ENCODE data around the gene CDCP1. TPM values are rescaled to one million over a fixed set of nuclear protein-coding genes. Genes with fewer than 3 reads are reported as not detected.

Gene CDCP1
- polyA plus RNA-seq, 1 donor, result 25.5 TPM

GRCh38 chr3:45125550-45126026, 20.6 kb downstream of the CDCP1 start:
- no CpG with 5 or more reads among the region's 2 CpGs for WGBS (ENCODE audit: insufficient coverage, low lambda C conversion rate)
- peaks cover 3% of the 10 kb centered on the region for H3K36me3 ChIP-seq (ENCODE audit: control insufficient read depth, insufficient read depth, low read length)
- H3K27ac ChIP-seq (ENCODE audit: low read length), result peak overlapping the region; percentile 92
- peaks cover 51% of the 10 kb centered on the region for H3K4me1 ChIP-seq (ENCODE audit: control insufficient read depth, insufficient read depth, low read length)
- peak in 1 of 2 donors; percentile 82 for DNase-seq
- no peak overlapping the region for H3K4me3 ChIP-seq (ENCODE audit: low read length)
- H3K9me3 ChIP-seq (ENCODE audit: control insufficient read depth, low read depth, low read length), result no peaks in the 10 kb centered on the region
- H3K27me3 ChIP-seq (ENCODE audit: control insufficient read depth, insufficient read depth, low read length), result no peaks in the 10 kb centered on the region

- no peaks in the 10 kb centered on the region for H3K27me3 ChIP-seq (ENCODE audit: control insufficient read depth, insufficient read depth, low read length)
- no peak for DNase-seq
- H3K4me1 ChIP-seq (ENCODE audit: control insufficient read depth, insufficient read depth, low read length), result peaks cover 56% of the 10 kb centered on the region
- H3K36me3 ChIP-seq (ENCODE audit: control insufficient read depth, insufficient read depth, low read length), result peaks cover 3% of the 10 kb centered on the region
- peak overlapping the region; percentile 92 for H3K27ac ChIP-seq (ENCODE audit: low read length)
- no peaks in the 10 kb centered on the region for H3K9me3 ChIP-seq (ENCODE audit: control insufficient read depth, low read depth, low read length)
- WGBS (ENCODE audit: insufficient coverage, low lambda C conversion rate), result 83% methylated on average over 1 of the region's 2 CpGs
- no peak overlapping the region for H3K4me3 ChIP-seq (ENCODE audit: low read length)
Measured at GRCh38 chr3:45124956-45125355, 21.2 kb downstream of the CDCP1 start.

GRCh38 chr3:45124352-45124751, 21.8 kb downstream of the CDCP1 start:
- H3K27me3 ChIP-seq (ENCODE audit: control insufficient read depth, insufficient read depth, low read length), result no peaks in the 10 kb centered on the region
- no CpG with 5 or more reads among the region's 3 CpGs for WGBS (ENCODE audit: insufficient coverage, low lambda C conversion rate)
- peaks cover 62% of the 10 kb centered on the region for H3K4me1 ChIP-seq (ENCODE audit: control insufficient read depth, insufficient read depth, low read length)
- H3K36me3 ChIP-seq (ENCODE audit: control insufficient read depth, insufficient read depth, low read length), result peaks cover 3% of the 10 kb centered on the region
- no peak for DNase-seq
- no peaks in the 10 kb centered on the region for H3K9me3 ChIP-seq (ENCODE audit: control insufficient read depth, low read depth, low read length)
- no peak overlapping the region for H3K4me3 ChIP-seq (ENCODE audit: low read length)
- peak overlapping the region; percentile 92 for H3K27ac ChIP-seq (ENCODE audit: low read length)

- Histone ChIP-seq H3K27ac (ENCODE audit: low read length) (peak overlapping the region; percentile 92), H3K27me3 (ENCODE audit: control insufficient read depth, insufficient read depth, low read length) (no peaks in the 10 kb centered on the region), H3K4me1 (ENCODE audit: control insufficient read depth, insufficient read depth, low read length) (peaks cover 68% of the 10 kb centered on the region), H3K9me3 (ENCODE audit: control insufficient read depth, low read depth, low read length) (no peaks in the 10 kb centered on the region), H3K36me3 (ENCODE audit: control insufficient read depth, insufficient read depth, low read length) (peaks cover 3% of the 10 kb centered on the region), H3K4me3 (ENCODE audit: low read length) (no peak overlapping the region)
- no CpG with 5 or more reads among the region's 3 CpGs for WGBS (ENCODE audit: insufficient coverage, low lambda C conversion rate)
- DNase-seq, result peak in 1 of 2 donors; percentile 71
Measured at GRCh38 chr3:45123581-45124269, 22.5 kb downstream of the CDCP1 start.

GRCh38 chr3:45123030-45123429, 23.1 kb downstream of the CDCP1 start:
- peak; percentile 56 to 88 for DNase-seq
- H3K4me1 ChIP-seq (ENCODE audit: control insufficient read depth, insufficient read depth, low read length), result peaks cover 75% of the 10 kb centered on the region
- H3K27me3 ChIP-seq (ENCODE audit: control insufficient read depth, insufficient read depth, low read length), result no peaks in the 10 kb centered on the region
- no peaks in the 10 kb centered on the region for H3K9me3 ChIP-seq (ENCODE audit: control insufficient read depth, low read depth, low read length)
- peaks cover 3% of the 10 kb centered on the region for H3K36me3 ChIP-seq (ENCODE audit: control insufficient read depth, insufficient read depth, low read length)
- H3K27ac ChIP-seq (ENCODE audit: low read length), result peak overlapping the region; percentile 92
- H3K4me3 ChIP-seq (ENCODE audit: low read length), result no peak overlapping the region
- WGBS (ENCODE audit: insufficient coverage, low lambda C conversion rate), result 48% methylated on average over 2 of the region's 5 CpGs

GRCh38 chr3:45120359-45121158, 25.6 kb downstream of the CDCP1 start:
- 76% methylated on average over 4 of the region's 12 CpGs for WGBS (ENCODE audit: insufficient coverage, low lambda C conversion rate)
- H3K27ac ChIP-seq (ENCODE audit: low read length), result peak overlapping the region; percentile 93
- peaks cover 8% of the 10 kb centered on the region for H3K36me3 ChIP-seq (ENCODE audit: control insufficient read depth, insufficient read depth, low read length)
- H3K4me3 ChIP-seq (ENCODE audit: low read length), result no peak overlapping the region
- peaks cover 72% of the 10 kb centered on the region for H3K4me1 ChIP-seq (ENCODE audit: control insufficient read depth, insufficient read depth, low read length)
- no peaks in the 10 kb centered on the region for H3K27me3 ChIP-seq (ENCODE audit: control insufficient read depth, insufficient read depth, low read length)
- no peaks in the 10 kb centered on the region for H3K9me3 ChIP-seq (ENCODE audit: control insufficient read depth, low read depth, low read length)
- DNase-seq, result peak; percentile 83 to 94

GRCh38 chr3:45119824-45120358, 26.3 kb downstream of the CDCP1 start:
- no peak overlapping the region for H3K4me3 ChIP-seq (ENCODE audit: low read length)
- H3K4me1 ChIP-seq (ENCODE audit: control insufficient read depth, insufficient read depth, low read length), result peaks cover 65% of the 10 kb centered on the region
- peak overlapping the region; percentile 93 for H3K27ac ChIP-seq (ENCODE audit: low read length)
- no CpG with 5 or more reads among the region's 2 CpGs for WGBS (ENCODE audit: insufficient coverage, low lambda C conversion rate)
- H3K9me3 ChIP-seq (ENCODE audit: control insufficient read depth, low read depth, low read length), result no peaks in the 10 kb centered on the region
- no peak for DNase-seq
- peaks cover 6% of the 10 kb centered on the region for H3K36me3 ChIP-seq (ENCODE audit: control insufficient read depth, insufficient read depth, low read length)
- no peaks in the 10 kb centered on the region for H3K27me3 ChIP-seq (ENCODE audit: control insufficient read depth, insufficient read depth, low read length)

GRCh38 chr3:45119376-45119775, 26.8 kb downstream of the CDCP1 start:
- DNase-seq, result no peak
- H3K27me3 ChIP-seq (ENCODE audit: control insufficient read depth, insufficient read depth, low read length), result no peaks in the 10 kb centered on the region
- H3K4me3 ChIP-seq (ENCODE audit: low read length), result no peak overlapping the region
- peak overlapping the region; percentile 93 for H3K27ac ChIP-seq (ENCODE audit: low read length)
- H3K36me3 ChIP-seq (ENCODE audit: control insufficient read depth, insufficient read depth, low read length), result peaks cover 6% of the 10 kb centered on the region
- peaks cover 60% of the 10 kb centered on the region for H3K4me1 ChIP-seq (ENCODE audit: control insufficient read depth, insufficient read depth, low read length)
- no peaks in the 10 kb centered on the region for H3K9me3 ChIP-seq (ENCODE audit: control insufficient read depth, low read depth, low read length)
- no CpG with 5 or more reads among the region's 4 CpGs for WGBS (ENCODE audit: insufficient coverage, low lambda C conversion rate)

GRCh38 chr3:45118615-45119071, 27.5 kb downstream of the CDCP1 start:
- Histone ChIP-seq H3K9me3 (ENCODE audit: control insufficient read depth, low read depth, low read length) (no peaks in the 10 kb centered on the region), H3K27me3 (ENCODE audit: control insufficient read depth, insufficient read depth, low read length) (no peaks in the 10 kb centered on the region), H3K36me3 (ENCODE audit: control insufficient read depth, insufficient read depth, low read length) (peaks cover 6% of the 10 kb centered on the region), H3K27ac (ENCODE audit: low read length) (peak overlapping the region; percentile 93), H3K4me3 (ENCODE audit: low read length) (no peak overlapping the region), H3K4me1 (ENCODE audit: control insufficient read depth, insufficient read depth, low read length) (peaks cover 52% of the 10 kb centered on the region)
- DNase-seq, result peak in 1 of 2 donors; percentile 81
- WGBS (ENCODE audit: insufficient coverage, low lambda C conversion rate), result no CpG with 5 or more reads among the region's 2 CpGs

GRCh38 chr3:45116350-45116749, 29.8 kb downstream of the CDCP1 start:
- Histone ChIP-seq H3K27ac (ENCODE audit: low read length) (no peak overlapping the region), H3K4me3 (ENCODE audit: low read length) (no peak overlapping the region), H3K27me3 (ENCODE audit: control insufficient read depth, insufficient read depth, low read length) (no peaks in the 10 kb centered on the region), H3K9me3 (ENCODE audit: control insufficient read depth, low read depth, low read length) (no peaks in the 10 kb centered on the region), H3K4me1 (ENCODE audit: control insufficient read depth, insufficient read depth, low read length) (peaks cover 37% of the 10 kb centered on the region), H3K36me3 (ENCODE audit: control insufficient read depth, insufficient read depth, low read length) (peaks cover 18% of the 10 kb centered on the region)
- DNase-seq, result no peak
- whole genome bisulfite sequencing (ENCODE audit: insufficient coverage, low lambda C conversion rate), result no CpG with 5 or more reads among the region's 4 CpGs

Measured in large intestine (tissue), 3 donors.